Measurements from ENCODE around the gene CABLES2. TPM values are rescaled to one million over a fixed set of nuclear protein-coding genes. Genes with fewer than 3 reads are reported as not detected.

Gene CABLES2
- total RNA-seq (9.9 TPM in 2 replicates), polyA plus RNA-seq (7.4 and 7.8 TPM in 2 replicates), polyA minus RNA-seq (6.4 and 7.2 TPM in 2 replicates), Bru-seq, nascent RNA (percentile 39 among the genes with signal in this experiment), BruChase-seq, experiment 1, labeled RNA remaining after a 6-hour chase (percentile 61 among the genes with signal in this experiment), BruChase-seq, experiment 2, labeled RNA remaining after a 2-hour chase (percentile 49 among the genes with signal in this experiment)
- polyA plus RNA-seq (2011; cell fraction: cytosol; rRNA removed) = 7.5 and 7.8 TPM in 2 replicates
- 9.0 and 9.8 TPM in 2 replicates for polyA plus RNA-seq (2011; cell fraction: nucleus; rRNA removed)
- polyA plus RNA-seq (2012) = 6.9 and 7.1 TPM in 2 replicates
- 6.6 TPM for polyA minus RNA-seq (2011; cell fraction: cytosol; rRNA and poly(A)+ RNA removed)
- polyA minus RNA-seq (2011; cell fraction: nucleus; rRNA and poly(A)+ RNA removed) = 4.0 and 4.8 TPM in 2 replicates
- long read RNA-seq, transcript CABLES2-201 (10 exons, 3,785 nt) = major isoform, 32 of 38 reads
- long read RNA-seq, partial matches to known transcripts = 5 of 38 reads
- long read RNA-seq, other reads (novel, unspliced or antisense) = 1 of 38 reads

- peaks cover 7% of the 10 kb centered on the region for H3K79me2 ChIP-seq (ENCODE audit: control insufficient read depth, insufficient read depth, low read length)
- dilution Hi-C loops (cut with MboI; ENCODE audit: extremely low pct_ligation_motif_present, low sequenced_read_pairs) (no loop called here), intact Hi-C loops (cut with micrococcal nuclease) (loop anchor here (5.0 kb wide), 1 partner anchor 210 kb away; no protein-coding TSS in a partner anchor)
- H3K27me3 ChIP-seq (ENCODE audit: control insufficient read depth in 2 of 2, insufficient read depth in 2 of 2, low read length in 2 of 2) = no peaks in the 10 kb centered on the region
- H3K4me3 ChIP-seq (replicated peaks in 1 of 3; ENCODE audit: insufficient read depth in 1 of 3, low read depth in 1 of 3, low read length in 3 of 3) = peak within 1 kb of the TSS in 2 of 3 experiments; percentile 17 to 68
- peak within 1 kb of the TSS; percentile 95 for H2AFZ ChIP-seq (ENCODE audit: low read depth, low read length)
- TF ChIP-seq MYC (IDR thresholded peaks at IDR 0.05; ENCODE audit: low read depth, low read length) (no peak), POLR2AphosphoS5 (IDR thresholded peaks at IDR 0.05; ENCODE audit: insufficient read depth, low read depth, low read length) (peak; percentile 63)
- no TSS peak for BruUV-seq (replicated peaks)
- ChIA-PET POLR2A (interaction anchor here (0.6 kb wide), 1 partner anchor 21 kb away, joined by 6 read pairs; the partner anchor contains the start of gene RPS21), CTCF (interaction anchor here (0.6 to 1.0 kb wide), 2 partner anchors 18 to 93 kb away, joined by 3 read pairs; no protein-coding TSS in a partner anchor)
- H3K36me3 ChIP-seq (ENCODE audit: control insufficient read depth in 2 of 2, extremely low read depth in 1 of 2, insufficient read depth in 2 of 2, low read length in 2 of 2) = no peaks in the 10 kb centered on the region
- no peaks in the 10 kb centered on the region for H4K20me1 ChIP-seq (replicated peaks; ENCODE audit: control insufficient read depth, extremely low read depth, insufficient read depth, low read length)
- FAIRE-seq = peak; percentile 83
- H3K9ac ChIP-seq (replicated peaks; ENCODE audit: extremely low read depth, insufficient read depth, low read length) = peak within 1 kb of the TSS; percentile 58
- peaks cover 11% of the 10 kb centered on the region for H3K4me1 ChIP-seq (ENCODE audit: control insufficient read depth, extremely low read depth, insufficient read depth, low read length)
- peak; percentile 89 for DNase-seq (ENCODE audit: low read depth, low spot score)
- H3K4me2 ChIP-seq (ENCODE audit: insufficient read depth, low read length) = peak within 1 kb of the TSS; percentile 47
- H3K9me3 ChIP-seq (replicated peaks; ENCODE audit: control insufficient read depth, insufficient read depth, low read length) = no peaks in the 10 kb centered on the region
- no peak within 1 kb of the TSS for H3K27ac ChIP-seq (ENCODE audit: insufficient read depth, low read depth, low read length)
- H3K9me1 ChIP-seq (replicated peaks; ENCODE audit: control insufficient read depth, extremely low read depth, insufficient read depth, low read length) = no peaks in the 10 kb centered on the region
Measured at GRCh38 chr20:62407221-62407992, at the start of gene CABLES2. Gene CABLES2 (minus strand): TSS chr20:62407285. CDS start chr20:62407276, 9 bp downstream.

DNA sequence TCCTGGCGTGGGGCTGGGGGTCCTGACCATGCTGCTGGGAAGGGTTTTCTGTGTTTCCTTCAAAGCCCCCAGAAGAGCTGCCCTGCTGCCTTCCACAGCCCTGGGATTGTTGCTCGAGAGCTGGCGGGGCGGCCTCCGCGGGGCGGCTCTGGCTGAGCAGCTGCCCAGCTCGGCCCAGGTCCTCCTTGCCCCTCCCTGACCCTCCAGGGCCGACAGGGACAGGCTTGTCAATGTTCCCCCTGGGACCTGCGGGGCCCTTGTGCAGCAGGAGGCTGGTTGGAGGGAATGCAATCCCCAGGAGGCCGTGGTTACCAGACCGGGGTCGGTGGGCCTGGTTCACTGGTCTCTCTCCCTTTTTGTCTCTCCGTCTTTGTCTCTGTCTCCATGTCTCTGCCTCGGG is 48.8 kb upstream of the CABLES2 start:
- Histone ChIP-seq H3K9me1 (replicated peaks; ENCODE audit: control insufficient read depth, extremely low read depth, insufficient read depth, low read length) (no peaks in the 10 kb centered on the region), H3K9ac (replicated peaks; ENCODE audit: extremely low read depth, insufficient read depth, low read length) (no peak overlapping the region), H3K9me3 (replicated peaks; ENCODE audit: control insufficient read depth, insufficient read depth, low read length) (no peaks in the 10 kb centered on the region), H4K20me1 (replicated peaks; ENCODE audit: control insufficient read depth, extremely low read depth, insufficient read depth, low read length) (no peaks in the 10 kb centered on the region), H3K27me3 (ENCODE audit: control insufficient read depth in 2 of 2, insufficient read depth in 2 of 2, low read length in 2 of 2) (no peaks in the 10 kb centered on the region), H3K4me3 (replicated peaks in 1 of 3; ENCODE audit: insufficient read depth in 1 of 3, low read depth in 1 of 3, low read length in 3 of 3) (no peak overlapping the region), H3K4me1 (ENCODE audit: control insufficient read depth, extremely low read depth, insufficient read depth, low read length) (no peaks in the 10 kb centered on the region), H3K27ac (ENCODE audit: insufficient read depth, low read depth, low read length) (no peak overlapping the region), H2AFZ (ENCODE audit: low read depth, low read length) (no peak overlapping the region), H3K36me3 (ENCODE audit: control insufficient read depth in 2 of 2, extremely low read depth in 1 of 2, insufficient read depth in 2 of 2, low read length in 2 of 2) (no peaks in the 10 kb centered on the region), H3K4me2 (ENCODE audit: insufficient read depth, low read length) (no peak overlapping the region), H3K79me2 (ENCODE audit: control insufficient read depth, insufficient read depth, low read length) (no peaks in the 10 kb centered on the region)
- no TSS peak for BruUV-seq (replicated peaks)
- no peak for FAIRE-seq
- intact Hi-C loops (cut with micrococcal nuclease) (no loop called here), dilution Hi-C loops (cut with MboI; ENCODE audit: extremely low pct_ligation_motif_present, low sequenced_read_pairs) (no loop called here)
- POLR2A ChIA-PET = no interaction called here
- DNase-seq (ENCODE audit: low read depth, low spot score) = no peak
- CTCF ChIA-PET = no interaction called here
- TF ChIP-seq EZH2 (IDR thresholded peaks at IDR 0.05; ENCODE audit: borderline replicate concordance, low read depth, low read length, severe bottlenecking) (no peak), FOS (IDR thresholded peaks at IDR 0.05; ENCODE audit: borderline replicate concordance, insufficient read depth, low read length) (no peak), GATA2 (IDR thresholded peaks at IDR 0.05; ENCODE audit: insufficient read depth, insufficient read length, low read depth, low read length) (no peak)
